GM19099 (cell line): ENCODE results near the gene STXBP2.

Experiments
- POLR2A ChIP-seq: IDR thresholded peaks from 3 replicates; pipeline ENCODE4 v1.6.1; 2011; ENCODE audit warnings: low read depth; ENCODE audit not compliant: insufficient read length; ENCODE audit errors: extremely low read depth

STXBP2 gene

DNA sequence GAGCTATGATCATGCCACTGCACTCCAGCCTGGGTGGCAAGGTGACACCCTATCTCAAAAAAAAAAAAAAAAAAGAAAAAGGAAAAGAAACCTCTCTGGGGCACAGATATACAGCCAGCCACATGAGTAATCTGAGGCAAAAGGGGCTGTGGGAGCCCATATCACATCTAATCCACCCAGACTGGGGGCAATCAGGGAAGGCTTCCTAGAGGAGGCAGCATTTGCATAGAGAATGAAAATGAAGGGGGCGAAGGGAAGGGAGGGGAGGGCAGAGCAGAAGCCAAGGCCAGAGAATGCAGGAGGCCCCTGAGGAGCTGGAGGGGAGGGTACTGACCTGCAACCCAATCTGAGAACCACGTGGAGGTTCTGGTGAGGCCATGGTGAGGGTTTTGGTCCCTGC is 13.2 kb downstream of the STXBP2 start:
- TF ChIP-seq POLR2A, result no peak

DNA sequence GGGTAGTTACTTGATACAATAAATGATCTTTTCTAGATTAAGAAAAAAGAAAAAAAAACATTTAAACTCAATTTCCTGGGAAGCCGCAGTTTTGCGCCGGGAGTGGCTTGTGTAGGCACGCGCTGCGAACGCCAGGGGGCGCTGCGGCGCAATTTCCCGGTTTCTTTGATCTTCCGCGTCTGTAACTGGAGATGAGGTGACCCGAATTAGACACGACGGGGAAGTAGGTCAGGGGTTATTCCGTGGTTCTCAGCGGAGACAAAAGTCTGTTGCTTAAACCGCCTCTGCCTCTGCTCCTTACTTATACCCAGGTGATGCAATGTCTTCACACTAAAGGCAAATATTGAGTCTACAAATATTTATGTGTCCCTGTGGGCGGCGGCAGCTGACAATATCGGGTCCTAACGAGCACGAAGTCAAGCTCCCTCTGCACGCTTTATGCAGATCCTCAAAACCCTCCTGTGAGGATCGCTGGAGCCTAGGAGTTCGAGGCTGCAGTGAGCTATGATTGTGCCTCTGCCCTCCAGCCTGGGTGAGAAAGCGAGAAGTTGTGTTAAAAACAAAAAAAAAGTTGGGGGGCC is 15.2 kb downstream of the STXBP2 start:
- TF ChIP-seq POLR2A, result no peak

DNA sequence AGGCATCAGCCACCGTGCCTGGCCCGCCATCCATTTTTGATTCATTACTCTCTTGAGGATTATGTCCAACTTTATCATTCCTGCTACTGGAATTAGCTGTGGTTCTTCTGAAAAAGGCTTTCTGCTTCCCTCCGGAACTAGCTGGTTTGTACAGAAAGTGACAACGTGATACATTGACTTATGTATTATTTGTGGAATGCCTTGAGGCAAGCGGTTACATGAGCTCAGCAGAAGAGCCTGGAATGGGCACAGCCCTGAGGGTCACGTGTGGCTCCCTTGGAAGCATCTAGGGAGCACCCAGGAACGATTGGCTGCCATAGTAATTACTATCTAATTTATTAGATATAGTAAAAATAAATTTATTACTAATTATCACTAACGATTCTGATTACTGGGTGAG is 17.5 kb downstream of the STXBP2 start:
- TF ChIP-seq POLR2A, result no peak

DNA sequence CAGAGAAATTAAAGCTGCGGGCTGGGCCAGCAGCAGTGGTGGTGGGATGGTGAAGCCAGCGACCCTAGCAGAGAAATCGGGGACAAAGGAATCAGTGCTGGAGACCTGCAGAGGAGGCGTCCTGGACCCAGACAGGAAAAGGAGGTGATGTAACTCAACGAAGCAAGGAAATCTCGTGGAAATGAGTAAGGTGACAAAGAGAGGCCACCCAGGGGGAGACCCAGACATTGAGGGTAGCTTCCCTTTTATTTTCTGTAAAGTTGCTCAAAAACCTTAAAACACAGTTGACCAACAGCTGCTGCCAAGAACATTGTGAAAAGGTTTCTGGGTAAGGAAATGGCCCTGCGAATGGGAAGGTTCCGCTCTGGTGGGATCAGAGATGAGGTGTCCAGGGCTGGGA is 18.7 kb downstream of the STXBP2 start:
- no peak for TF ChIP-seq POLR2A

DNA sequence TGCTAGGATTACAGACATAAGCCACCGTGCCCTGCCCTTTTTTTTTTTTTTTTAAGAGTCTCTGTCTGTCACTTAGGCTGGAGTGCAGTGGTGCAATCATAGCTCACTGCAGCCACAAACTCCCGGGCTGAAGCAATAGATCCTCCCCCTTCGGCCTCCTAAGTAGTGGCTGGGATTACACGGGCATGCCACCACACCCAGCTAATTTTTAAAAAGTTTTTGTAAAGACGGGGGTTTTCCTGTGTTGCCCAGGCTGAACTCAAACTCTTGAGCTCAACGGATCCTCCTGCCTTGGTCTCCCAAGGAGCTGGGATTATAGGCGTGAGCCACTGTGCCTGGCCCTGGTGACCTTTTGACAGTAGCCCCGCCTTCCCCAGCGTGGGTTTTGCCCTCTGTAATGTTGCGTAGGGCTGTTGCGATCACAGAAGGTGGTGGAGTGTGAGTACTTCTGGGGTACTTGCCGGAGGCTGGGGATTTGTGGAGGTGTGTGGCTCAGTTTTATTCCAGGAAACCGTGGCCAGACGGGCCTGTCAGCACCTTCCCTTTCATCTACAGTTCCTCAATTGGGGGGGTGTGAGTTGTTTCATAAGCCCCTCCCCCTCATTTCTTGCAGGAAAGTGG is 20.3 kb downstream of the STXBP2 start:
- no peak for TF ChIP-seq POLR2A

DNA sequence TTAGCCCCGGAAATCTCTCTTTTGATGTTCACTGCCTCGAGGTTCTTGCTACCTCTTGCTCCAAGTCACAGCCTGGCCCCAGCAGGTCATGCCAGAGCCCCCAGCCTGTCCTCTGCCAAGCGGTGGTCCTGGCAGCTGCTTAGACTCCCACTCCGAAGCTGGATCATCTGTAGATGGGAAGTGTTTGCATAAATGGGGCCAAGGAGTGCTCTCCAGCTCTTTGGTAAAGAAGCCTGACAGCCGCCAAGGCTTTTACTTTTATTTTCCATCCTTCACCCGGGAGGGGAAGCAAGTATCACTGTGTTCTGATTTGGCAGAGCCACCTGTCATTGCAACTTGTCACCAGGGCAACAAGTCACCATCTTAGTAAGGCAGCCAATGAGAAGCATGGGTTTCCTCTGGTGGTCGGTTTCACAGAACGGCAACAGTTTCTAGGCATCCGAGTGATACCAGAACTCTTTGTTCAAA is 21.3 kb downstream of the STXBP2 start:
- TF ChIP-seq POLR2A, result peak; percentile 32

DNA sequence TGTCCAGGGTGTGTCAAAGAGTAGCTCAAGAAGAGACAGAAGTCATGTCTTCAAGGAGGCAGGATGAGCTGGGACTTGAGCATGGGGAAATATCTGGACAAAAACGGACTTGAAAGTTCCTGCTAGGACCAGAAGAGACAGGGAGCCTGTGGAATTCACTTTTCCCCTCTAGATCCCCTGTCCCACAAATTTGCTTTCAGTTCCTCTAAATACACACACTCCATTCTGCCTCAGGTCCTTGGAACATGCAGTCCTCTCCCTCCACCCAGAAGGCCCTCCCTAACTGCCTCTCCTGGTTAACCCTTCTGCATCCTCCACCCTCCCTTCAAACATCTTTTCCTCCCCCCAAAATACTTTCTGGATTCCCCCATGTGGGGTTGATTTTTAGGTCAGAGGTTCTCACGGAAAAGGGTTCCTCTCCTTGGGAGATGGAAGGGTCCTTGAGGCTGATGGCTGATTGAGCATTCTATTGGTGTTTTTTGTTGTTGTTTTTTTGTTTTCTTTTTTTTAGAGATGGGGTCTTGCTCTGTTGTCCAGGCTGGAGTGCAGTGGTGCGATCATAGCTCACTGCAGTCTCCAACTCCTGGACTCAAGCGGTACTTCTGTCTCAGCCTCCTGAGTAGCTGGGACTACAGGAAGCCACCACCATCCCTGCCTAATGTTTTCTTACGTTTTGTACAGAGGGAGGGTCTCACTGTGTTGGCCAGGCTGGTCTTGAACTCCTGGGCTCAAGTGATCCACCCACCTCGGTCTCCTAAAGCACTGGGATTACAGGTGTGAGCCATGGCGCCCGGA is 25.0 kb downstream of the STXBP2 start:
- no peak for TF ChIP-seq POLR2A

DNA sequence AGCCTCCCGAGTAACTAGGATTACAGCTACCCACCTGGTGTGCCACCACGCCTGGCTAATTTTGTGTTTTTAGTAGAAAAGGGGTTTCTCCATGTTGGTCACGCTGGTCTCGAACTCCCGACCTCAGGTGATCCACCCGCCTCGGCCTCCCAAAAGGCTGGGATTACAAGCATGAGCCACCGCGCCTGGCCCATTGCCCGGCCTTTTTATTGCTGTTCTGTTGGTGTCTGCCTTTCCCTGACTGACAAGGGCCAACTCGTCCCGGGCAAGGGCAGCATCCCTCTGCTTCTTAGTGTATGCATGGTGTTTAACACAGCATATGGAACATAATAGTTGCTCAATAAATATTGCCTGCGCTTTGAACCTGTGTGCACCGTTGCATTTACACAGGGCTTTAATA is 25.7 kb downstream of the STXBP2 start:
- TF ChIP-seq POLR2A, result no peak

DNA sequence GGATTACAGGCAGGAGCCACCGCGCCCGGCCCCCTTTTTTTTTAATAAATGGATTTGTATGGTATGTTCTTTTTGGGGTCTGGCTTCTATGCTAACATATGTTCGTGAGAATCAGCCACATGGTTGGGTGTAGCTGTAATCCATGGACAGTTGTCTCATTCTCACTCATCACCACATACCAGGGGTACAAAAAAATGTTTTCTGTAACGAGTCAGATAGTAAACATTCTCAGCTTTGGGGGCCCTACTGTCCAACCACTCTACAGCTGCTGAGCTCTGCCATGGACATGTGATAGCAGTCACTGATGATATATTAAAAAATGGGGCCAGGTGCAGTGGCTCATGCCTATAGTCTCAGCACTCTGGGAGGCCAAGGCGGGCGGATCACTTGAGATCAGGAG is 26.8 kb downstream of the STXBP2 start:
- no peak for TF ChIP-seq POLR2A

DNA sequence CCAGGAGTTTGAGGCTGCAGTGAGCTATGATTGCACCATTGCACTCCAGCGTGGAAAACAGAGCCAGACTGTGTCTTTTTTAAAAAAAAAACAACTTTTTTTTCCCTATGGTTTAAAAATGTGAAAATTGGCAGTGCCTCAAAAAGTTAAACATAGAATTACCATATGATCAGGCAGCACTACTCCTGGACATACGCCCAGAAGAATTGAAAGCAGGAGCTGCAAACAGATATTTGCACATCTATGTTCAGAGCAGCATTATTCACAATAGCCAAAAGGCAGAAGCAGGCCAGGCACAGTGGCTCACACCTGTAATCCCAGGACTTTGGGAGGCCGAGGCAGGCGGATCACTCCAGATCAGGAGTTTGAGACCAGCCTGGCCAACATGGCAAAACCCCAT is 28.2 kb downstream of the STXBP2 start:
- TF ChIP-seq POLR2A, result no peak

DNA sequence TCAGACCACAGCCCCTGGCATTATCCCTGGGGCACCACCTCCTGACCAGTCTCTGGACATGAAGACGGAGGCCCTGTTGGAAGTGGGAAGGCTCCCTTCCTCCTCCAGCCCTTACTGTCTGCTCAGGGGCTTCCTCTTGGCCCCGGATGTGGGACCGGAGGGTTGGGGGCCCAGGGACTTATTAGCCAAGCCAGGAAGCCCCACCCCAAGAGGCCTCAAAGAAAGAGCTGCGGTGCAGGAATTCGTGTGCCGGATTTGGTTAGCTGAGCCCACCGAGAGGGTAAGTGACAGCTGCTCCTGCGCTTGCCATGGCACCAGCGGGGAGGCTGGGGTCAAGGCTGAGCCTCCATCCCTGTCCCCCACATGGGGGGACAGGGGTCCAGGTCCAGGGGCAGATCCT is 31.9 kb downstream of the STXBP2 start, which contains the start of gene RETN:
RETN (plus strand) TSS at position 208 of the 400 bp plus-strand sequence. CDS start 278 bp downstream, outside the sequence.
- no peak for TF ChIP-seq POLR2A

DNA sequence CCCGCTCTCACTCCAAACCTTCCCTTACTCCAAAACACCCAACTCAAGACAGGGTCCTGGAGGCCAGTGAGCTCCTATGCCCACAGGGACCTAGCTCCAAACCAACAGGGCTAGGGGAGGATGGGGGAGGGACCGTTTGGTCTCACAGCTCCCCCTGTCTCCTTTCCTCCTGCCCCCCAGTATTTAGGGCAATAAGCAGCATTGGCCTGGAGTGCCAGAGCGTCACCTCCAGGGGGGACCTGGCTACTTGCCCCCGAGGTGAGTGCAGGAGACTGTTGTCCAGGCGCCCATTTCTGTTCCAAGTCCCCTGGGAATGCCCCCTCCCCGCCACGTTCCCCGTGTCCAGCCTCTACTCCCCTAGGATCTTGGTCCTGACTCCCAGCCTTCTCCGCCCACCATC is 32.7 kb downstream of the STXBP2 start:
- no peak for TF ChIP-seq POLR2A

DNA sequence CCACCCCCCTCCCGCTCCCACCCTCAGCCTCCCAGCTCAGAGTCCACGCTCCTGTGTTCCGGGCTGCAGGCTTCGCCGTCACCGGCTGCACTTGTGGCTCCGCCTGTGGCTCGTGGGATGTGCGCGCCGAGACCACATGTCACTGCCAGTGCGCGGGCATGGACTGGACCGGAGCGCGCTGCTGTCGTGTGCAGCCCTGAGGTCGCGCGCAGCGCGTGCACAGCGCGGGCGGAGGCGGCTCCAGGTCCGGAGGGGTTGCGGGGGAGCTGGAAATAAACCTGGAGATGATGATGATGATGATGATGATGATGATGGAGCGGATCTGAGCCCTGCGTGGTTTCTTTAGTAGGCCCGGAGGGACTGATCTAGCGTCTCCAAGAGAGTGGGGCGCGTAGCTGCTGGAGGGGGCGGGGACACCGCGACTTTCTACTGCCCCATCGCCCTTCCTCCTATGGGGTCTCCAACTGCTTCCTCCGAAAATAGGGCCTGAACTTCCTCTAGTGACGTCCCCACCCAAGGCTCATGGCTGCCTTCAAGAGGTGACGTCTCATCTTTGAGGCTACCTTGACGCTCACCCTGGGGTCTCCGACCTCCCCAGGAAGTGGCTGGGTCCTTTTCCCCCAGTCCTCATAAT is 33.4 kb downstream of the STXBP2 start:
- TF ChIP-seq POLR2A, result no peak

DNA sequence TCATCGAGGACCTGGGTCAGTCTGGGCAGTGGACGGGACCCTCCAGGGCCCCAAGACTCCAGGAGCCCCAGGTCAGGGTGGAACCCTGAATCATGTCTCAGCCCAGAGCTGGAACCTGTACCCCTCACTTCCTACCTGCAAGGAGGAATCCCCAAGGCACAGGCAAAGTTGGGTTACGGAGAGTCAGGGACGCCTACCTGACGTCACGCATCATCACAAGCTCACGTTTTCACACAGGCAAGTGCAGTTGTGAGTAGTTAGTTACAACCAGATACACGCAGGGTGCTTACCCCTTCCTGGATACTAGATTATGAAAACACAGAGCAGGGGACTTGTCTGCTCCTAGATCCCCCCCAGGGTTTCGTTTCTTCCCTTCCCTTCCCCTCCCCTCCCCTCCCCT is 33.9 kb downstream of the STXBP2 start:
- no peak for TF ChIP-seq POLR2A

DNA sequence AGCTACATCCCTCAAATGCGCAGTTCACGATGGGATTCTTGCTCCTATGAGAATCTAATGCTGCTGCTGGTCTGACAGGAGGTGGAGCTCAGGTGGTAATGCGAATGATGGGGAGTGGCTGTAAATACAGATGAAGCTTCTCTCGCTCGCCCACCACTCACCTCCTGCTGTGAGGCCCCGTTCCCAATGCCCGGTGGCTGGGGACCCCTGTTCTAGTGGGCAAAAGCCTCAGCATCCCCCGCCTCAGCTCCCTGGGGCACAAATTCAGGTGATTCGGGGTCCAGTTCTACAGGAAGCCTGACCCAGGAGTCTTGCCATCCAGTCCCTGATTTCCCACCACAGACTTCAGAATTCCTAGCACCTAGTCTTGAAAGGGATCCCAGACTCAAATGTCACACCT is 35.6 kb downstream of the STXBP2 start:
- TF ChIP-seq POLR2A, result no peak
